Measurements from ENCODE around the gene TFAP2E. TPM values are rescaled to one million over a fixed set of nuclear protein-coding genes. Genes with fewer than 3 reads are reported as not detected.

TFAP2E gene
- total RNA-seq, 1 experiment from 2014 or later: 0.94 TPM

DNA sequence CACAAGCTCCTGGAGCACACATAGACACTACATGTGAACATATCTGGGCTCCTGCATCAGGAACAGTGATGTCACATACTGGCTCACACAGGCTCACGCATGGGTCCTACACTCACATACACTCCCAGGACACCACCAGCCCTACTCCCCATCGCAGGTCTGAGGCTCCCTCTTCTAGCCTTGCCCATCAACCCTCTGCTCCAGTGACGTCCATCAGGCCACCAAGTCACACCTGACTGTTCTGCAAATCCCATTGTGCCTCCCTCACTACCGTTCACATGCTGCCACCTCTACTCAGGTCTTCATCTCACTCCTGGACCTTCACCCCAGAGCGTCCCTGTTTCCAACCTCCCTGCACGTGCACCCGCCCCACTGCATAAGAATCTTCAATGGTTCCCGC, 18.1 kb downstream of the TFAP2E start:
- DNase-seq: no peak
- Histone ChIP-seq H3K4me3 (ENCODE audit: insufficient read depth, low read depth, low read length) (no peak overlapping the region), H3K27me3 (ENCODE audit: control insufficient read depth, insufficient read depth, low read length) (no peaks in the 10 kb centered on the region), H3K36me3 (replicated peaks; ENCODE audit: control insufficient read depth, insufficient read depth, low read length) (no peaks in the 10 kb centered on the region)

DNA sequence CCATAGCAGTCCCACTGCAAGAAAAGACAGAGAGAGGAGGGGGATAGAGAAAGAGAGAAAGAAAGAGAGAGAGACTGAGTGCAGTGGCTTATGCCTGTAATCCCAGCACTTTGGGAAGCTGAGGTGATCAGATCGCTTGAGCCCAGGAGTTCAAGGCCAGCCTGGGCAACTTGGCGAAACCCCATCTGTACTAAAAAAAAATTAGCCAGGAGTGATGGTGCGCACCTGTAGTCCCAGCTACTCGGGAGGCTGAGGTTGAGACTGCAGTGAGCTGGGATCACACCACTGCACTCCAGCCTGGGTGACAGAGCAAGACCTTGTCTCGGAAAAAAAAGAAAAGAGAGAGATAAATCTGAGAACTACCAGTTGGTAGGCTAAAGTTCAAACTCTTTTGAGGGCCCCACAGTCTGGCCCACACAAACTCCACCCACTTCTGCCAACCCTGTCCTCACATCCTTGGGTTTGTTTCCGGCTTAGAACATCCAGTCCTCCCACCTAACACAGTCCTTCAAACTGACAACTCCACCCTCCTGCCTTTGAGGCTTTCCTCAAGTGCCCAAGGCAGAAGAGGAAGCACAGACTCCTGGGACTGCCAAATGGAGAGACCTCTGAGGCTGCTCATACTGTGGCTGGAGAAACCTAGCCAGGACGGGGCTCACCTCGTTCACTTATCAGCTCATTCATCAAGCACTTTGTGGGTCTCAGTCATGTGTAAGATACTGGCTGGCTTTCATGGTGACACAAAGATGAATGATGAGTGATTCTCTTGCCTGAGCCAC, 20.1 kb downstream of the TFAP2E start:
- Histone ChIP-seq H3K36me3 (replicated peaks; ENCODE audit: control insufficient read depth, insufficient read depth, low read length) (no peaks in the 10 kb centered on the region), H3K4me3 (ENCODE audit: insufficient read depth, low read depth, low read length) (no peak overlapping the region), H3K27me3 (ENCODE audit: control insufficient read depth, insufficient read depth, low read length) (no peaks in the 10 kb centered on the region)
- no peak for DNase-seq

DNA sequence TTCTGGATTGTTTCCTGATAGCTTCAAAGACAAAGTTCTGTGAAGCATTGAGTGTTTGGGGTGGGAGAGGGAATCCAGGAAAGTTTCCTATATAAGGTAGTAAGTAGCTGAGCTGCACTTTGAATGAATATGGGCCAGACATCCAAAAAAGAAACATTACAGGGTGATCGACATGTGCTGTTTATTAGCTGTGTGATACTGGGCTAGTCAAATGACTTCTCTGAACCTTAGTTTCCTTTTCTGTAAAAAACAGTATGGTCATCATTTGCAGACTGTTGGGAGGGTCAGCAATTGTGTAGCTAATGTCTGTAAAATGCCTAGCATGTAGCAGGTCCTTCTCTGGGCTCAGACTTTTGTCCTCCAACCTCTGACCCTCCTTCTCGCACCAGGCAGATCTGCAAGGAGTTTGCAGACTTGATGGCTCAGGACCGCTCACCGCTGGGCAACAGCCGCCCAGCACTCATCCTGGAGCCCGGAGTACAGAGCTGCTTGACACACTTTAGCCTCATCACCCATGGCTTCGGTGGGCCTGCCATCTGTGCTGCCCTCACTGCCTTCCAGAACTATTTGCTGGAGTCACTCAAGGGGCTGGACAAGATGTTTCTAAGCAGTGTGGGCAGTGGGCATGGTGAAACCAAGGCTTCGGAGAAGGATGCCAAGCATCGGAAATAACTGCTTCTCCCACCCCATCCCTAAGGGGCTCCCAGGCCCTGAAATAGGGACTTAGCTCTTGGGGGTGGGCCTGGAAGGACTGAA, 21.1 kb downstream of the TFAP2E start:
- Histone ChIP-seq H3K27me3 (ENCODE audit: control insufficient read depth, insufficient read depth, low read length) (no peaks in the 10 kb centered on the region), H3K4me3 (ENCODE audit: insufficient read depth, low read depth, low read length) (no peak overlapping the region), H3K36me3 (replicated peaks; ENCODE audit: control insufficient read depth, insufficient read depth, low read length) (peaks cover 2% of the 10 kb centered on the region; the same call in 1 of the 2 replicates)
- no peak for DNase-seq

DNA sequence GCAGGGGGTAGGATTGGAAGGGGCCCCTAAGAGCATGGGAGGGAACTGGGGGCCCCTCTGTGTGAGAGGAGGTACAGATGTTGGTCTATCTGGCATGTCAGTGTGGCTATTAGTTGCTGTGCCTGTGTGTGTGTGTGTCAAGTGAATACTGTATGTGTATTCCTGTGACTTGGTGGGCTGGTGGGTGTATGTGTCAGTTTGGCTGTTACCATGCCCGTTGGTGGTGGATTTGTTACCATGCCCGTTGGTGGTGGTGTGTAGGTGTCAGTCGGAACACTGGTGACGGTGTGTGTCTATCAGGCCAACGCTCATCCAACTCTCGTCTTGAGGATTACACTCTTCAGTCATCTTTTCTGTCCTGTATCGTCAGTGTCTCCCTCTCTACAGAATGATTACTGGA, 22.6 kb downstream of the TFAP2E start:
- peaks cover 4% of the 10 kb centered on the region; the same call in 1 of the 2 replicates for H3K36me3 ChIP-seq (replicated peaks; ENCODE audit: control insufficient read depth, insufficient read depth, low read length)
- H3K27me3 ChIP-seq (ENCODE audit: control insufficient read depth, insufficient read depth, low read length): no peaks in the 10 kb centered on the region
- DNase-seq: no peak
- no peak overlapping the region for H3K4me3 ChIP-seq (ENCODE audit: insufficient read depth, low read depth, low read length)

DNA sequence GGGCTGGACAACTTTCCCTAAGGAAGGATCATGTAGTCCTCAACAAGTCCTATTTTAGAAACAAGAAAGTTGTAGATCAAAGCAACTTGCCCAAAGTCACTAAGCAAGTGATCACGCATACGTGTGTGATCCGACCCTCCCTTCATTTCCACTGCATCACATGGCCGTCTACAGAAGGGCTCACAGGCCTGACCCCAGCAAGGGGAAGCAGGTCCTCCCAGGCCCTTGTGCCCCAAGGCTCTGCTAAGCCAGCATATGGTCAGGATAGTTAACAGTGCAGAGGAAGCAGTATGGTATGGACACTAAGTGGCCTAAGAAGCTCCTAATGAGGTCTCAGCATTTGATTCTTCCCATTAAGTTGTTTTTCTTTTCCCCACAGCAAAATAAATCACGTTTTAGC, 24.8 kb downstream of the TFAP2E start:
- peaks cover 4% of the 10 kb centered on the region; the same call in 1 of the 2 replicates for H3K36me3 ChIP-seq (replicated peaks; ENCODE audit: control insufficient read depth, insufficient read depth, low read length)
- DNase-seq: no peak
- H3K4me3 ChIP-seq (ENCODE audit: insufficient read depth, low read depth, low read length): no peak overlapping the region
- no peaks in the 10 kb centered on the region for H3K27me3 ChIP-seq (ENCODE audit: control insufficient read depth, insufficient read depth, low read length)

DNA sequence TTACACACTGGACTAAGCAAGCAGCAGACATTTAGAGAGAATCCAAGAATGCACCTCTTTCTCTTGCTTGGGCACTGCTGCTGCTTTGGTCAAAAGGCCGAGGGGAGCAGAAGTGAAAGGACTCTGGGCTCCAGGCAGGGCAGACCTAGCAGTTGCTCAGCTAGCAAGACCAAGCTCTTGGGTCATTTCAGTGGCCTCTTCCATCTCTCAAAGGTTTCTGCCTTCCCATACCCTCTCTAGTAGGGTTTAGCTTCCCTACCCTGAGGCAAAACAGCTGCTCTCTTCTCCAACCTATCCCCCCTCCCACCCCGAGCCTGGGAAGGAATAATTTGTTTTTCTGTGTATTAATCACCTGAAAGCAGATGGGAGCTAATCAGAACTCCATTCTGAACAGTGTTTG, 25.8 kb downstream of the TFAP2E start:
- Histone ChIP-seq H3K36me3 (replicated peaks; ENCODE audit: control insufficient read depth, insufficient read depth, low read length) (peaks cover 10% of the 10 kb centered on the region), H3K27me3 (ENCODE audit: control insufficient read depth, insufficient read depth, low read length) (no peaks in the 10 kb centered on the region), H3K4me3 (ENCODE audit: insufficient read depth, low read depth, low read length) (no peak overlapping the region)
- no peak for DNase-seq

DNA sequence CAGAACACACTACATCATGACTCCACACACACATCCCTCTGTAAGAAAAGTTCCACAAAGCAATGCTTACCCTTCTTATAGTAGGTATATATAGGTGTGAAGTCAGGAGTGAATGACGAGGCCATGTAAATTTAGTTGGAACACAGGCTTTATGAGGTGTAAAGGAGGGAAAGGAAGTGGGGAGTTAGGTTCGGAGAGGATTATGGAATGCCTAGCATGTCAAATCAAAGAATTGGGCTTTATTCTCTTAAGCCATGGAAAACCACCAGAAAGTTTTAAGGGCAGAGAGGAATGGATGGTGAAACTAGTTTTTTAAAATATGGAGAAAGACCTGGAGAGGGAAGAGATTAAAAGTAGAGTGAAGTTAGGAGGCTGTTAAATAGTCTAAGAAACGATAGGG, 26.3 kb downstream of the TFAP2E start:
- Histone ChIP-seq H3K4me3 (ENCODE audit: insufficient read depth, low read depth, low read length) (no peak overlapping the region), H3K27me3 (ENCODE audit: control insufficient read depth, insufficient read depth, low read length) (no peaks in the 10 kb centered on the region), H3K36me3 (replicated peaks; ENCODE audit: control insufficient read depth, insufficient read depth, low read length) (peaks cover 12% of the 10 kb centered on the region)
- no peak for DNase-seq

DNA sequence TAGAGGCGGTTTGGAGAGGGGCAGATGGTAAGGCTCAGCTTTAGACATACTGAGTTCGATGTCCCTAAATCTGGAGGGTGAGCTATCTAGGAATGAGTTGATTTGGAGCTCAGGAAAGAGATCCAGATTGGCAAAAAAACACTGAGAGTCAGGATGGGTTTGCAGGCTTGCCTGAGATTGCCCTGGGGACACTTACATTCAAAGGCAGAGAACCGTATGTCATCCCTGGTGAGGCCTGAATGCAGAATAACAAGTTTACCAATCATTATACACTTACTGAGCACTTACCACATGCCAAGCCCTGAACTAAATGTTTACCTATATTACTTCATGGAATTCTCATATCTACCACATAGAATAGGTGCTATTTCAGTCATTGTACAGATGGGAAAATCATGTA, 27.5 kb downstream of the TFAP2E start:
- no peak for DNase-seq
- H3K4me3 ChIP-seq (ENCODE audit: insufficient read depth, low read depth, low read length): no peak overlapping the region
- peaks cover 19% of the 10 kb centered on the region for H3K36me3 ChIP-seq (replicated peaks; ENCODE audit: control insufficient read depth, insufficient read depth, low read length)
- no peaks in the 10 kb centered on the region for H3K27me3 ChIP-seq (ENCODE audit: control insufficient read depth, insufficient read depth, low read length)

DNA sequence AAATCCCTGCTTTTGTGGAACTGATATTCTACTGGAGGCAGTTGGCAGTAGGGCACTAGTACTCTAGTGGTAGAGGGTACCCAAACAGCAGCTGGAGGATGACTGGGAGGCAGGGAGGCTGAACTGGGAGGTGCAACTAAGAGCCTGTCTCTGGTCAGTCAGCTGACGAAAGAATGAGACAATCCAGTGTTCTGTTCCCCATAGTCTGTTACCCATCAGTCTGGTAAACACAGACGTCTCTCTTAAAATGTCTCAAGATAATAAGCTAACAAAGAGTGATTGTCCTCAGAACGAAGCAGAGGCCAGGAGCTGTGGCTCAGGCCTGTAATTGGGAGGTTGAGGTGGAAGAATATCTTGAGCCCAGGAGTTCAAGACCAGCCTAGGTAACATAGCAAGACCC, 30.4 kb downstream of the TFAP2E start:
- Histone ChIP-seq H3K36me3 (replicated peaks; ENCODE audit: control insufficient read depth, insufficient read depth, low read length) (peaks cover 19% of the 10 kb centered on the region), H3K27me3 (ENCODE audit: control insufficient read depth, insufficient read depth, low read length) (no peaks in the 10 kb centered on the region), H3K4me3 (ENCODE audit: insufficient read depth, low read depth, low read length) (no peak overlapping the region)
- no peak for DNase-seq

DNA sequence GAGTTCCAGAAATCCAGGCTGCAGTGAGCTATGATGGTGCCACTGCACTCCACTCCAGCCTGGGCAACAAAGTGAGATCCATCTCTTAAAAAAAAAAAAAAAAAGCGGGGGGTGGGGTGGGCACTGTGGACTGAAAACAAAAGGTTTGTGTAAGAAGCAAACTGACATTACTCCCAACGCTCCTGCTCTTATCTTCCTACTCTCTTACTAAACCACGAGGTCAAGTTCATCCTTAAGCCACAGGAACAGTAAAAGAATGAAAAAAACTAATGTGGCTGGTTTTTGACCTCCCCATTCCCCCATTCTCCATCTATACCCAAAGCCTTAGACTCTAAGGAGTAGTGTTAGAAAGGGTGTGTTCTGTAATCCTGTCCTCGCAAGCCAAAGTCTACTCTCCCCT, 30.8 kb downstream of the TFAP2E start:
- no peak for DNase-seq
- H3K4me3 ChIP-seq (ENCODE audit: insufficient read depth, low read depth, low read length): no peak overlapping the region
- H3K27me3 ChIP-seq (ENCODE audit: control insufficient read depth, insufficient read depth, low read length): no peaks in the 10 kb centered on the region
- peaks cover 19% of the 10 kb centered on the region for H3K36me3 ChIP-seq (replicated peaks; ENCODE audit: control insufficient read depth, insufficient read depth, low read length)

DNA sequence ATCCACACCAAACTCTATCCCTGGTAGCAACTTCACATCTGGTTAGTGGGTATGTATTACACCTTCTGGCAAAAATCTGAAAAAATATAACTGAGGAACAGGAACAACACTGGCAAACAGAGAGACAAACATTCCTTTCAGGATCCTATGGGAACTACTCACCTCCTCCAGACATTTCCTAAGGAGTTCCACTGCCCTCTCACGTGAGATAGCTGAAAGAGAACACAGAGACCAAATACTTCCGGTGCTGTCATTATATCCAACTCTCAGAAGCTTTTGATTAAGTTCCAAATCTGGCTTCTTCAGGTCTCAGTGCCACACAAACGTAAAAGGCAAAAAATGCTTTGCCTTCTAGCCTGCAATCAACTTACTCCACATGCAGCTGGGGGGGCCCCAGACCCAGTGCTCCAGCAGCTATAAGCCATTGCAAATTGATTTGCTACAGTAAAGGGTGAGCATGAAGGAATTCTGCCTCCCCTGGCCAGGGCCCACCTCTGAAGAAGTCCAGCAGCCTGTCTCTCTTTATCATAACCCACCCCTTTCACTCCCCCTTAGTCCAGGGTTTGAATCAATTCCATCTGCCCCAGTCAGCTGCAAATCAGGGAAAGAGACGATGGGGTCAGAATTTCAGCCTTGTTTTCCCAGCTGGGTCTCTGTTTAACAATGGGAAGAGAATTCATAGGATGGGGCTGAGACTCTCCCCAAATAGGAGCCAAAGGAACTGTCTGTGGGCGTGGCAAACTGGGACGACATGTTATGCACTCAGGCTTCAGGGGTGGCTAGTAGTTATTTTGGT, 32.2 kb downstream of the TFAP2E start:
- no peaks in the 10 kb centered on the region for H3K27me3 ChIP-seq (ENCODE audit: control insufficient read depth, insufficient read depth, low read length)
- DNase-seq: no peak
- H3K4me3 ChIP-seq (ENCODE audit: insufficient read depth, low read depth, low read length): no peak overlapping the region
- H3K36me3 ChIP-seq (replicated peaks; ENCODE audit: control insufficient read depth, insufficient read depth, low read length): peaks cover 23% of the 10 kb centered on the region

DNA sequence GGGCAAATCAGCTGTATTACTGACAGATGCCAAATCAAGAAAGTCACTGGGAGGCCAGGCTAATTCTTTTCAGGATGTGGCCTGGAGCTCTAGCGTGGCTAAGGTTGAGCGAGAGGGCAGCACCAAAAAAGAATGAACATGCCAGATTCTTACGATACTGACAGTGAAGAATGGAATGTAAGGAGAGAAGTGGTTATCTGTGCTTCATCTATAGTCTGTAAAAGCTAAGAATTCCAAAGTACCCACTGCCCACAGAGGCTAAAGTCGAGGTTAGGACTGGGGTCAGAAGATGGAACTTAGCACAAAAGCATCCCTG, 32.7 kb downstream of the TFAP2E start:
- Histone ChIP-seq H3K27me3 (ENCODE audit: control insufficient read depth, insufficient read depth, low read length) (no peaks in the 10 kb centered on the region), H3K36me3 (replicated peaks; ENCODE audit: control insufficient read depth, insufficient read depth, low read length) (peaks cover 21% of the 10 kb centered on the region), H3K4me3 (ENCODE audit: insufficient read depth, low read depth, low read length) (no peak overlapping the region)
- DNase-seq: no peak

DNA sequence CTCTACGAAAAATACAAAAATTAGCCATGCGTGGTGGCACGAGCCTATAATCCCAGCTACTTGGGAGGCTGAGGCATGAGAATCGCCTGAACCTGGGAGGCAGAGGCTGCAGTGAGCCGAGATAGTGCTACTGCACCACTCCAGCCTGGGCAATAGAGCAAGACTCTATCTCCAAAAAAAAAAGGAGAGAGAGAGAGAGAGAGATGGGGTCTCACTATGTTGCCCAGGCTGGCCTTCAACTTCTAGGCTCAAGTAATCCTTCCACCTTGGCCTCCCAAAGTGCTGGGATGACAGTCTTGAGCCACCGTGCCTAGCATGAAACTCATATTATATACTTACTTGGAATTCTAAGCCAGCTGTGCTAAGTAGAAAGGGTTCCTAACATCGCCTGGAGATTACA, 38.5 kb downstream of the TFAP2E start:
- DNase-seq: no peak
- Histone ChIP-seq H3K4me3 (ENCODE audit: insufficient read depth, low read depth, low read length) (no peak overlapping the region), H3K27me3 (ENCODE audit: control insufficient read depth, insufficient read depth, low read length) (no peaks in the 10 kb centered on the region), H3K36me3 (replicated peaks; ENCODE audit: control insufficient read depth, insufficient read depth, low read length) (peaks cover 7% of the 10 kb centered on the region)

DNA sequence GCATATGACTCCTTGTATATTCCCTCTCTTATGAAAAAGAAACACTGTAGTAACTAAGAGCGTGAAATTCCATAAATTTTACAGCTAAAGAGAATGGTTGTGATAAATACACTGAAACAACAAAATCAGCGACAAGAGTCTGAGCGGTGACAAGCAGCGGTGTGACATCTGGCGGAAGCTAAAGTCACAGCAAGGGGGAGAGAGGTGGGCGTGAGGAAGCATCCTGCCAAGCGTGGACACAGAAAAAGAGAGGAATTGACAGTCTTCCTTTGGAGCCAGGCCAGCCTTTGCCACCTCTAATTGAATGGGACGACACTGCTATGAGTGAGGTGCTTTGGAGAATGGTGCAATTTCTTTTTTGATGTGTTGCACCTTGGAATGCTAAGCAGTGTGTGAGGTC, 42.3 kb downstream of the TFAP2E start:
- no peak for DNase-seq
- H3K36me3 ChIP-seq (replicated peaks; ENCODE audit: control insufficient read depth, insufficient read depth, low read length): peaks cover 1% of the 10 kb centered on the region; the same call in 1 of the 2 replicates
- H3K27me3 ChIP-seq (ENCODE audit: control insufficient read depth, insufficient read depth, low read length): no peaks in the 10 kb centered on the region
- H3K4me3 ChIP-seq (ENCODE audit: insufficient read depth, low read depth, low read length): no peak overlapping the region
